Loucy (cell line): Measurements from ENCODE around the gene ALCAM.

ENCODE experiments used
- H2AFZ ChIP-seq: fragments of 200-600 bp; sonication (generic); 2 replicates; pipeline ENCODE4 v1.6.0; 2016; ENCODE audit warnings: antibody characterized with exemption, mild to moderate bottlenecking, low read length, moderate library complexity
- H3F3A ChIP-seq: fragments of 200-600 bp; 2 replicates; pipeline ENCODE4 v1.6.0; 2016; ENCODE audit warnings: antibody characterized with exemption, low read depth, mild to moderate bottlenecking
- H3K27me3 ChIP-seq: fragments of 200-600 bp; sonication (generic); 2 replicates; pipeline ENCODE4 v1.6.1; 2014; ENCODE audit warnings: low read length, mild to moderate bottlenecking; ENCODE audit not compliant: insufficient read depth, poor library complexity, severe bottlenecking
- H3K36me3 ChIP-seq: fragments of 200-600 bp; sonication (generic); 2 replicates; pipeline ENCODE4 v1.6.1; 2016; ENCODE audit warnings: low read length; ENCODE audit not compliant: insufficient read depth
- H3K4me1 ChIP-seq: fragments of 200-600 bp; sonication (generic); 2 replicates; pipeline ENCODE4 v1.5.1; 2014; ENCODE audit warnings: low read length, mild to moderate bottlenecking; ENCODE audit not compliant: insufficient read depth, poor library complexity, severe bottlenecking
- H3K4me2 ChIP-seq: fragments of 200-600 bp; sonication (generic); 2 replicates; pipeline ENCODE4 v1.6.0; 2014; ENCODE audit warnings: antibody characterized with exemption, low read length, low read depth, mild to moderate bottlenecking; ENCODE audit not compliant: poor library complexity, severe bottlenecking
- H3K4me3 ChIP-seq: fragments of 200-600 bp; sonication (generic); 2 replicates; pipeline ENCODE4 v1.5.1; 2014; ENCODE audit warnings: low read length, mild to moderate bottlenecking, mixed read lengths; ENCODE audit not compliant: poor library complexity, severe bottlenecking
- H3K79me2 ChIP-seq: fragments of 200-600 bp; sonication (generic); 2 replicates; pipeline ENCODE4 v1.6.1; 2014; ENCODE audit warnings: low read length; ENCODE audit not compliant: insufficient read depth
- H3K9ac ChIP-seq: fragments of 200-600 bp; sonication (generic); 2 replicates; pipeline ENCODE4 v1.6.0; 2014; ENCODE audit warnings: mild to moderate bottlenecking, low read depth, low read length, moderate library complexity; ENCODE audit not compliant: poor library complexity, severe bottlenecking
- H3K9me2 ChIP-seq: fragments of 200-600 bp; sonication (generic); replicated peaks from 2 replicates; pipeline ENCODE4 v1.6.1; 2016; ENCODE audit warnings: low read depth, low read length, mixed read lengths
- H3K9me3 ChIP-seq: fragments of 200-600 bp; sonication (generic); 2 replicates; pipeline ENCODE4 v1.6.1; 2014; ENCODE audit warnings: mild to moderate bottlenecking, antibody characterized with exemption, low read length, low read depth; ENCODE audit not compliant: insufficient read depth
- H4K20me1 ChIP-seq: fragments of 200-600 bp; sonication (generic); 2 replicates; pipeline ENCODE4 v1.6.0; 2014; ENCODE audit warnings: antibody characterized with exemption, low read length, mild to moderate bottlenecking; ENCODE audit not compliant: insufficient read depth, poor library complexity, severe bottlenecking
- EZH2phosphoT487 ChIP-seq: fragments of 200-600 bp; IDR thresholded peaks from 2 replicates; pipeline ENCODE4 v1.6.1; 2018; ENCODE audit warnings: antibody characterized with exemption, mild to moderate bottlenecking, moderate library complexity, borderline replicate concordance
- TF ChIP-seq, protein P1 (sequence below): fragments of 200-600 bp; sonication (generic); conservative IDR thresholded peaks from 2 replicates; pipeline ENCODE4 v1.5.1; 2014; ENCODE audit warnings: mild to moderate bottlenecking, antibody characterized with exemption, low read length

Gene ALCAM

DNA sequence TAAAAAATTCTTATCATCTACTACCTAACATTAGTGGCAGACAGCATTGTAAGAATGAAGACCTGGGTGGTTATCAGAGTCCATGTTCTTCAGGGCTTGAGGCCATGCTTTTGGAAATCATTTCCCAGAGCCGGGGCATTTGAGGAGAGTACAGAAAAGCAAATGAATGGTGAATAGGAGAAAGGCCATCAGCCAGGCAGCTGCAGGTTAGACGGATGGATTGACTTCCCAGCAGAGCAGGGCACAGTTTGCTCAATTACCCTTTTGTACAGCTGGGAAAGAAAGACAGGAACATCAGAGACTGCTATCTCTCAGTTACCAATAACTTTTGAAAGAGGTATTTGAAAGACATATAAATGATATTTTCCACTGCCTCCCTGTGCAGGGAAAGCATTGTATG lies 135.6 kb downstream of the ALCAM start:
- H4K20me1 ChIP-seq = no peaks in the 10 kb centered on the region
- H3K36me3 ChIP-seq = no peaks in the 10 kb centered on the region
- H3K79me2 ChIP-seq = no peaks in the 10 kb centered on the region
- H3K4me2 ChIP-seq = no peak overlapping the region
- H3K9me3 ChIP-seq = no peaks in the 10 kb centered on the region
- H3K4me3 ChIP-seq = no peak overlapping the region
- no peak overlapping the region for H3K9ac ChIP-seq
- no peaks in the 10 kb centered on the region for H3F3A ChIP-seq
- H2AFZ ChIP-seq = no peak overlapping the region
- no peaks in the 10 kb centered on the region for H3K9me2 ChIP-seq
- no peaks in the 10 kb centered on the region for H3K27me3 ChIP-seq
- no peaks in the 10 kb centered on the region for H3K4me1 ChIP-seq
- TF ChIP-seq EZH2phosphoT487 = no peak
- TF ChIP-seq, protein P1, sequence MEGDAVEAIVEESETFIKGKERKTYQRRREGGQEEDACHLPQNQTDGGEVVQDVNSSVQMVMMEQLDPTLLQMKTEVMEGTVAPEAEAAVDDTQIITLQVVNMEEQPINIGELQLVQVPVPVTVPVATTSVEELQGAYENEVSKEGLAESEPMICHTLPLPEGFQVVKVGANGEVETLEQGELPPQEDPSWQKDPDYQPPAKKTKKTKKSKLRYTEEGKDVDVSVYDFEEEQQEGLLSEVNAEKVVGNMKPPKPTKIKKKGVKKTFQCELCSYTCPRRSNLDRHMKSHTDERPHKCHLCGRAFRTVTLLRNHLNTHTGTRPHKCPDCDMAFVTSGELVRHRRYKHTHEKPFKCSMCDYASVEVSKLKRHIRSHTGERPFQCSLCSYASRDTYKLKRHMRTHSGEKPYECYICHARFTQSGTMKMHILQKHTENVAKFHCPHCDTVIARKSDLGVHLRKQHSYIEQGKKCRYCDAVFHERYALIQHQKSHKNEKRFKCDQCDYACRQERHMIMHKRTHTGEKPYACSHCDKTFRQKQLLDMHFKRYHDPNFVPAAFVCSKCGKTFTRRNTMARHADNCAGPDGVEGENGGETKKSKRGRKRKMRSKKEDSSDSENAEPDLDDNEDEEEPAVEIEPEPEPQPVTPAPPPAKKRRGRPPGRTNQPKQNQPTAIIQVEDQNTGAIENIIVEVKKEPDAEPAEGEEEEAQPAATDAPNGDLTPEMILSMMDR = no peak

DNA sequence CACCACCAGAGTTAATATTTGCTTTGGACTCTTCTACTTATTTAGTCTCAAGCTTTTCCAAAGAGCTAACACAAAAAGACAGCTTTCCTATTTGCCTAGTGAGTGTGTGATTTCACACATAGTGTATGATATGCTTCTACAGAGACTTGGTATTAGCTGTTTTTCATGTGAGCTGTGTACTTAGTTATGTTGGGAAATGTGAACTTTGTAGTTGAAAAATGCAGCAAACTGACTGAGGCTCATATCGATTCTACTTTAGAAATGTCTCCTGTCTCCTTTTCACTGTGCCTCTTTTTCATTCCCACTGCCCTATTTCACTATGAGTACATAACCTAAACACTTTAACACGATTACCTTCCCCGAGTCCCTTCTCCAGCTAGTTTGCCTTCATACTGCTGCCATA lies 136.5 kb downstream of the ALCAM start:
- no peaks in the 10 kb centered on the region for H3K27me3 ChIP-seq
- H3K4me2 ChIP-seq = no peak overlapping the region
- H3K79me2 ChIP-seq = no peaks in the 10 kb centered on the region
- no peaks in the 10 kb centered on the region for H3K9me3 ChIP-seq
- H2AFZ ChIP-seq = no peak overlapping the region
- H3K4me1 ChIP-seq = no peaks in the 10 kb centered on the region
- no peaks in the 10 kb centered on the region for H3K36me3 ChIP-seq
- H3F3A ChIP-seq = no peaks in the 10 kb centered on the region
- no peaks in the 10 kb centered on the region for H3K9me2 ChIP-seq
- no peak overlapping the region for H3K9ac ChIP-seq
- no peak overlapping the region for H3K4me3 ChIP-seq
- no peaks in the 10 kb centered on the region for H4K20me1 ChIP-seq
- TF ChIP-seq EZH2phosphoT487 = no peak
- TF ChIP-seq, protein P1 = no peak

DNA sequence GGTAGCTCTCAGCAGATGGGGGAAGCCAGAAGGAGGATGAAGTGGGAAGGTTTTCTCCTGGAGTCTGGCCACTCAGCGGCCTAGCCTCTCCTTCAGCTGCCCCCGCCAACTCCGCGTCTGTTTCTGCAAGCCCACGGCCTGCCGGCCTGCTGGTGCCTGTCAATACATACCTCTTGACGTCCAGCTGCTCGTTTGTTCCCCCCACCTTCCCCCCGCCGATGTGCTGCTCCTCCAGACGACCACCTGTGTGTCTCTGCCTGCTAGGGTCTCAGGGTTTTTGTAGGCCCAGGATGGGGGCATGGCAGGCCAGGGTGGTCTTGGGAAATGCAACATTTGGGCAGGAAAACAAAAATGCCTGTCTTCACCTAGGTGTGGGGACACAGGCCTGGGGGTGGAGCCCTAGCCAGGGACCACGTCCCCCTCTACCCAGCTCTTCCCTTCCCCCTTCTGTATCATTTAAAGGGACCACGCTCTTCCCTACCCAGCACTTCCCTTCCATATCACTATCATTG lies 137.8 kb downstream of the ALCAM start:
- Histone ChIP-seq H3K4me3 (no peak overlapping the region), H3K4me2 (no peak overlapping the region), H2AFZ (no peak overlapping the region), H3K4me1 (no peaks in the 10 kb centered on the region), H4K20me1 (no peaks in the 10 kb centered on the region), H3K9me3 (no peaks in the 10 kb centered on the region), H3K27me3 (no peaks in the 10 kb centered on the region), H3K79me2 (no peaks in the 10 kb centered on the region), H3K36me3 (no peaks in the 10 kb centered on the region), H3F3A (no peaks in the 10 kb centered on the region), H3K9me2 (no peaks in the 10 kb centered on the region), H3K9ac (no peak overlapping the region)
- TF ChIP-seq EZH2phosphoT487 = no peak
- TF ChIP-seq, protein P1 = no peak
